Right atrium auricular region (tissue), 2 donors: ENCODE data around the gene TMEM185B. TPM values are rescaled to one million over a fixed set of nuclear protein-coding genes. Genes with fewer than 3 reads are reported as not detected.
"Not testable (repeated sequence)": the region's sequence is repeated elsewhere in the genome, so short reads cannot be mapped to it uniquely, and the experiment has no call there.

Experiments used
- DNase-seq: peaks from one replicate; pipeline ENCODE4 v3.0.0-alpha.2; 2019; ENCODE audit warnings: low spot score
- H3K27ac ChIP-seq, 2 donors: fragments of 200-600 bp; sonication (generic); 1 replicate in 1 of 2; 2 replicates in 1 of 2; pipeline ENCODE4 v1.5.1; 2016 to 2019
- H3K27me3 ChIP-seq, 2 donors: fragments of 200-600 bp; sonication (generic); one replicate each; pipeline versions ENCODE4 v1.5.1 to v1.6.0; 2017 to 2019
- H3K36me3 ChIP-seq: fragments of 200-600 bp; sonication (generic); one replicate; pipeline ENCODE4 v1.5.1; 2016
- H3K4me1 ChIP-seq, 2 donors: fragments of 200-600 bp; sonication (generic); one replicate each; pipeline versions ENCODE4 v1.5.1 to v1.6.0; 2017 to 2019
- H3K4me3 ChIP-seq, 2 donors: fragments of 200-600 bp; sonication (generic); 1 replicate in 1 of 2; 2 replicates in 1 of 2; pipeline ENCODE4 v1.5.1; 2017 to 2019; ENCODE audit warnings: mild to moderate bottlenecking in 1 of 2, moderate library complexity in 1 of 2
- H3K9me3 ChIP-seq, 2 donors: fragments of 200-600 bp; sonication (generic); one replicate each; pipeline ENCODE4 v1.5.1; 2019
- total RNA-seq, 2 donors: library from RNA; depleted of rRNA; stranded (reverse); fragments of >200 nt; gene quantifications; one replicate each; pipeline ENCODE4 v1.1.0, GENCODE V29; 2016
- TF ChIP-seq, protein P1 (sequence below), 2 donors: fragments of 200-600 bp; sonication (generic); IDR thresholded peaks; one replicate each; pipeline ENCODE4 v1.5.1; 2019; ENCODE audit warnings: antibody characterized with exemption in 2 of 2

TMEM185B gene
- total RNA-seq, 2 donors from 2014 or later = 31.8 to 33.2 TPM

DNA sequence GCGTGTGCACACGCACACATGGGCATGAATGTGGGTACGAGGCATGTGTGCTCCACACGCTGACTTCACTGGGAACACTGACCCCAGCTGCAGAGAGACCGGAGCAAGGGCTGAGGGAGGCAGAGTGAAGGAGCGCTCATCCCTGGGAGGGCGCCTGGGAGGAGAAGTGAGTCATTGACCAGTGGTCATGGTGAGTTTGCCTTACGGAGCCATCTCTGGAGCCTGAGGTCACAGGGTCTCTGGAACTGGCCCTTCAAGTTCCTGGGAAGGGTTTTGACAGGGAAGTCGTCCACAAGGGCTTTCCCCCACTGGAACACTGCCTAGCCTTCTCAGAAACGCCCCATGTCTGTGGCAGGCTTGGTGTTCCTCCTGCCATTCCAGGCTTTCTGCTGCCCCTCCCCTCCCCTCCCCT, 14.3 kb upstream of the TMEM185B start:
- Histone ChIP-seq H3K36me3 (no peaks in the 10 kb centered on the region), H3K27ac (no peak overlapping the region), H3K27me3 (no peaks in the 10 kb centered on the region), H3K4me3 (no peak overlapping the region), H3K9me3 (no peaks in the 10 kb centered on the region), H3K4me1 (peaks cover 0 to 22% of the 10 kb centered on the region in 2 donors)
- TF ChIP-seq, protein P1, sequence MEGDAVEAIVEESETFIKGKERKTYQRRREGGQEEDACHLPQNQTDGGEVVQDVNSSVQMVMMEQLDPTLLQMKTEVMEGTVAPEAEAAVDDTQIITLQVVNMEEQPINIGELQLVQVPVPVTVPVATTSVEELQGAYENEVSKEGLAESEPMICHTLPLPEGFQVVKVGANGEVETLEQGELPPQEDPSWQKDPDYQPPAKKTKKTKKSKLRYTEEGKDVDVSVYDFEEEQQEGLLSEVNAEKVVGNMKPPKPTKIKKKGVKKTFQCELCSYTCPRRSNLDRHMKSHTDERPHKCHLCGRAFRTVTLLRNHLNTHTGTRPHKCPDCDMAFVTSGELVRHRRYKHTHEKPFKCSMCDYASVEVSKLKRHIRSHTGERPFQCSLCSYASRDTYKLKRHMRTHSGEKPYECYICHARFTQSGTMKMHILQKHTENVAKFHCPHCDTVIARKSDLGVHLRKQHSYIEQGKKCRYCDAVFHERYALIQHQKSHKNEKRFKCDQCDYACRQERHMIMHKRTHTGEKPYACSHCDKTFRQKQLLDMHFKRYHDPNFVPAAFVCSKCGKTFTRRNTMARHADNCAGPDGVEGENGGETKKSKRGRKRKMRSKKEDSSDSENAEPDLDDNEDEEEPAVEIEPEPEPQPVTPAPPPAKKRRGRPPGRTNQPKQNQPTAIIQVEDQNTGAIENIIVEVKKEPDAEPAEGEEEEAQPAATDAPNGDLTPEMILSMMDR (IDR thresholded peaks at IDR 0.05) = no peak
- DNase-seq = no peak

- DNase-seq = no peak
- Histone ChIP-seq H3K27ac (no peak overlapping the region), H3K36me3 (no peaks in the 10 kb centered on the region), H3K9me3 (no peaks in the 10 kb centered on the region), H3K27me3 (no peaks in the 10 kb centered on the region), H3K4me3 (no peak overlapping the region), H3K4me1 (peaks cover 0 to 20% of the 10 kb centered on the region in 2 donors)
- TF ChIP-seq, protein P1 (IDR thresholded peaks at IDR 0.05) = no peak
Measured at GRCh38 chr2:120236791-120237190, 13.6 kb upstream of the TMEM185B start.

DNA sequence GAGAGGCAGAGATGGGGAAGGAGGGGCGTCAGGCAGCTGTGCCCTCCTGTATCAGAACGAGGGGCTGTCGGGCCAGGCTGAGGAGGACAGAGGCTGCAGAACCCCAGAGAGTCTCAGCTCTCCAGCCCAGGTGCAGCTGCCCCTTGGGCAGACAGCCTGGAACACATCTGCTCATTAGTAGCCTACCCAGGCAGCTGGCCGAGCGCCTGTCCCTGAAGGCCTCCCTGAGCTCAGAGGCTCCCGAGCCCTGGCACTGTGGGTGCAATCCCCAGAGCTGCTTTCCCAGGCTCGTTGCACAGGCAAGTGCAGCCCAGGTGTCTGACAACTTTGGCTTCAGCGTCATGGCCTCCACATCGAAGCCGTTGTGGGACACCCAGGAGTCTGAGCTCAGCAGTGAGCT, 13.1 kb upstream of the TMEM185B start:
- Histone ChIP-seq H3K36me3 (no peaks in the 10 kb centered on the region), H3K27ac (no peak overlapping the region), H3K4me1 (peaks cover 0 to 17% of the 10 kb centered on the region in 2 donors), H3K9me3 (no peaks in the 10 kb centered on the region), H3K4me3 (no peak overlapping the region), H3K27me3 (no peaks in the 10 kb centered on the region)
- TF ChIP-seq, protein P1 (IDR thresholded peaks at IDR 0.05) = no peak
- no peak for DNase-seq

DNA sequence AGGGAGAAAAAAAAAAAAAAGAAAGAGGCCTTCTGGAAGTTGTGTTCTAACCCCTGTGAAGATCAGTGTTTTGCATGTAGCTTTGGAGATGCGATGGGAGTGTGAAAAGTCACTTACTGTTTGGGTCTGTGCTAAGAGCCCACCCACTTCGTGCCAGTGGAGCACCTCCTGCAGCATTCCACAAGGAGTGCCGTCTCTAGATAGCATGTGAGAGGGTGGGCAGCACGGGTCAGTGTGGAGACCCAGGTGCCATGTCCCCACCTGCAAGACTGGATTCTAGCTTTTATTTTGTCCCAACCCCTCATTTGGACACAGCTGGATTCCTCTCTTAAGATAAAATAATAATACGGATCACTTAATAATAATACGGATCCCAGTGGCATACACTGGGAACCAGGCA, 12.5 kb upstream of the TMEM185B start:
- Histone ChIP-seq H3K4me3 (no peak overlapping the region), H3K9me3 (no peaks in the 10 kb centered on the region), H3K27ac (no peak overlapping the region), H3K36me3 (no peaks in the 10 kb centered on the region), H3K4me1 (peaks cover 0 to 16% of the 10 kb centered on the region in 2 donors), H3K27me3 (no peaks in the 10 kb centered on the region)
- no peak for DNase-seq
- TF ChIP-seq, protein P1 (IDR thresholded peaks at IDR 0.05) = no peak

DNA sequence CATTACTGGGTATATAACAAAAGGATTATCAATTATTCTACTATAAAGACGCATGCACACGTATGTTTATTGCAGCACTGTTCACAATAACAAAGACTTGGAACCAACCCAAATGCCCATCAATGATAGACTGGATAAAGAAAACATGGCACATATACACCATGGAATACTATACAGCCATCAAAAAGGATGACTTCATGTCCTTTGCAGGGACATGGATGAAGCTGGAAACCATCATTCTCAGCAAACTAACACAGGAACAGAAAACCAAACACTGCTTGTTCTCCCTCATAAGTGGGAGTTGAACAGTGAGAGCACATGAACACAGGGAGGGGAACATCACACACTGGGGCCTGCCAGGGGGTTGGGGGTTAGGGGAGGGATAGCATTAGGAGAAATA, 12.0 kb upstream of the TMEM185B start:
- H3K27me3 ChIP-seq, H3K36me3 ChIP-seq, H3K4me3 ChIP-seq, DNase-seq, H3K9me3 ChIP-seq, H3K27ac ChIP-seq: not testable (repeated sequence)
- peaks cover 0 to 11% of the 10 kb centered on the region in 2 donors for H3K4me1 ChIP-seq

DNA sequence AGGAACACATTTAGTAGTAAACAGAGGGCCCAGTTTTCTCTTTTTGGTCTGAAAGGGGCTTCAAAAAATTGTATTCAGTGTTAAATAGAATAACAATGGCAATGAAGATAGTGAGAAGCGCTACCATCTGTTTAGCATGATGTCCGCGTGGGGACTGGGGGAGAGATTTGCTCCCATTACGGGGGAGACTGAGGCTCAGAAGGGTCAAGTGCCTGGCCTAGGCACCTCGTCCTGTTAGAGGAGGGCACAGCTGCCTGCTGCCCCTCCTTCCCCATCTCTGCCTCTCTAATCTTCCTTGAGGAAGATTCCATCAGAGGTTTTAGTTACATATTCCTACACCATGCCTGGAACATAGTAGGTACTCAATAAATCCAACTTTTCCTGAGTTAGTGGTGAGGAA, 10.1 kb upstream of the TMEM185B start:
- TF ChIP-seq, protein P1 (IDR thresholded peaks at IDR 0.05) = no peak
- Histone ChIP-seq H3K4me1 (no peaks in the 10 kb centered on the region), H3K27me3 (no peaks in the 10 kb centered on the region), H3K9me3 (no peaks in the 10 kb centered on the region), H3K27ac (no peak overlapping the region), H3K36me3 (no peaks in the 10 kb centered on the region), H3K4me3 (no peak overlapping the region)
- DNase-seq = no peak
